Measurements from ENCODE around the gene TIMM8B. TPM values are rescaled to one million over a fixed set of nuclear protein-coding genes. Genes with fewer than 3 reads are reported as not detected.
A peak's percentile ranks its signal among the peaks of the same experiment; 100 is the strongest.

The TIMM8B gene
- total RNA-seq, 1 experiment from 2014 or later, result 99.6 TPM

DNA sequence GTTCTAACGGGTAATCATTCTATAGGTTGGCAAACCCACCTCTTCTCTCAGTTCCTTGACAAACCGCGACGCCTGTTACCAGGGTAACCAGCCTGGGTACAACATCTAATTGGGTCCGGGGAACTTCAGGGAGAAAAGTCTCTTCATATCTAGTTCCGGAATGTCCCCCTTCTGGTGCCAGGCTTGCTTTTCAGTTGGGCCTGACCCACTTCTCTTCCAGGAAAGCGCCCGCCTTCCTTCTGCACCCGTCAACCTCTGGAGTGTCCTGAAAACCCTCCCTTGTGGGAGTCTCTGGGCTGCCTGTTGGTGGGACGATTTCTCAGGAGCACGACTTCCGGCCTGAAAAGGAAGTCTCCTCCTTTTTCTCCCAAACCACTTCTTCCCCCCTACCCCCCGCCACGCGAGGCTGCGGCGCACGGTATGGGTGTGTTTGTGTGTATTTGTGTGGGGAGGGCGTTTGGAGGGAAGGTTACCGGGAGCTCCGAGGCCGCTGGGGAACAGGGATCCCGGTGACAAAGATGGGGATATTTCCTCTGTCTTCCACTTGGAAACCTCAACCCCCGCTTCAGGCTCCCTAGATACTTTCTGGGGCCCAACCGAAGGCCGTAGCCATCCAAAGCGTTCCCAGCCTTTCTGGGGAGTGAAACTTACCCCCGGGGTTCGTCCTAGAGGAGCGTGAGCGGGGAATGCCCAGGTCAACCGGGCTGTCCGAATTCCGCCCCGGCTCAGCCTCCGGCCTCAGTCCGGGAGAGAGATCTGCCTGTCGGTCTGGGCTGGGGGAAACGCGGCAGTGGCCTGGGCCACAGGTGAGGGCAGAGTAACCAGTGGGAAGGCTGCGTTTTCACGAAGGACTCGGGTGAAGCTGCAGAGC, 12.4 kb downstream of the TIMM8B start, which contains the start of the genes NKAPD1 and PIH1D2:
Gene NKAPD1, plus strand, starts transcription at position 359 of the 871 bp plus-strand sequence. CDS start 1,276 bp downstream, outside the sequence.
Gene PIH1D2, minus strand, starts transcription at position 77 of the 871 bp plus-strand sequence. CDS start 843 bp downstream, outside the sequence.
- DNase-seq (ENCODE audit: low spot score), result peak; percentile 96
- Histone ChIP-seq H3K4me1 (ENCODE audit: insufficient read depth, low read length, poor library complexity, severe bottlenecking) (peaks cover 11% of the 10 kb centered on the region), H3K9me3 (ENCODE audit: low read depth, low read length, poor library complexity, severe bottlenecking) (no peaks in the 10 kb centered on the region), H3K27ac (ENCODE audit: low read depth, low read length, poor library complexity, severe bottlenecking) (peak within 1 kb of the TSS; percentile 98), H3K27me3 (replicated peaks; ENCODE audit: insufficient read depth, low read depth, low read length, poor library complexity) (no peaks in the 10 kb centered on the region), H3K4me3 (ENCODE audit: low read depth, low read length, poor library complexity, severe bottlenecking) (peak within 1 kb of the TSS; percentile 93), H3K36me3 (ENCODE audit: insufficient read depth, low read length, poor library complexity, severe bottlenecking) (peaks cover 37% of the 10 kb centered on the region)
- CTCF ChIA-PET, result interaction anchor here (0.5 kb wide), 1 partner anchor 143 kb away, joined by 11 read pairs; no protein-coding TSS in a partner anchor
- POLR2A ChIA-PET (ENCODE audit: low non-redundant PET), result no interaction called here
- intact Hi-C loops (cut with micrococcal nuclease; ENCODE audit: unreplicated experiment), result loop anchor here (5.0 kb wide), 1 partner anchor 197 kb away; the partner anchor contains the start of genes CFAP68 and FDXACB1
- 0 out of 2 replicates have a peak, but pooled peaks have one; percentile 16 for TF ChIP-seq CTCF (conservative IDR thresholded peaks at IDR 0.05; ENCODE audit: low read depth, low read length)
- no peak for TF ChIP-seq EZH2 (IDR thresholded peaks at IDR 0.05; ENCODE audit: borderline replicate concordance, low read depth, low read length, poor library complexity, severe bottlenecking)
- BruUV-seq (replicated peaks), result no TSS peak

GRCh38 chr11:112062923-112063322, 23.6 kb downstream of the TIMM8B start:
- BruUV-seq (replicated peaks), result TSS peak; percentile 40
- CTCF ChIA-PET, result no interaction called here
- intact Hi-C loops (cut with micrococcal nuclease; ENCODE audit: unreplicated experiment), result no loop called here

GRCh38 chr11:112058103-112058502, 28.5 kb downstream of the TIMM8B start:
- TF ChIP-seq CTCF (conservative IDR thresholded peaks at IDR 0.05; ENCODE audit: low read depth, low read length), result no peak
- TF ChIP-seq EZH2 (IDR thresholded peaks at IDR 0.05; ENCODE audit: borderline replicate concordance, low read depth, low read length, poor library complexity, severe bottlenecking), result no peak
- intact Hi-C loops (cut with micrococcal nuclease; ENCODE audit: unreplicated experiment), result no loop called here
- no peaks in the 10 kb centered on the region for H3K27me3 ChIP-seq (replicated peaks; ENCODE audit: insufficient read depth, low read depth, low read length, poor library complexity)
- peaks cover 65% of the 10 kb centered on the region for H3K36me3 ChIP-seq (ENCODE audit: insufficient read depth, low read length, poor library complexity, severe bottlenecking)
- H3K27ac ChIP-seq (ENCODE audit: low read depth, low read length, poor library complexity, severe bottlenecking), result no peak overlapping the region
- POLR2A ChIA-PET (ENCODE audit: low non-redundant PET), result no interaction called here
- CTCF ChIA-PET, result no interaction called here
- BruUV-seq (replicated peaks), result no TSS peak
- H3K4me3 ChIP-seq (ENCODE audit: low read depth, low read length, poor library complexity, severe bottlenecking), result no peak overlapping the region
- H3K4me1 ChIP-seq (ENCODE audit: insufficient read depth, low read length, poor library complexity, severe bottlenecking), result no peaks in the 10 kb centered on the region
- no peaks in the 10 kb centered on the region for H3K9me3 ChIP-seq (ENCODE audit: low read depth, low read length, poor library complexity, severe bottlenecking)
- DNase-seq (ENCODE audit: low spot score), result no peak

More at GRCh38 chr11:112062923-112063322, 23.6 kb downstream of the TIMM8B start:
- no peaks in the 10 kb centered on the region for H3K4me1 ChIP-seq (ENCODE audit: insufficient read depth, low read length, poor library complexity, severe bottlenecking)
- H3K4me3 ChIP-seq (ENCODE audit: low read depth, low read length, poor library complexity, severe bottlenecking), result no peak overlapping the region
- peaks cover 40% of the 10 kb centered on the region for H3K36me3 ChIP-seq (ENCODE audit: insufficient read depth, low read length, poor library complexity, severe bottlenecking)
- no peaks in the 10 kb centered on the region for H3K9me3 ChIP-seq (ENCODE audit: low read depth, low read length, poor library complexity, severe bottlenecking)
- DNase-seq (ENCODE audit: low spot score), result no peak
- POLR2A ChIA-PET (ENCODE audit: low non-redundant PET), result no interaction called here
- H3K27me3 ChIP-seq (replicated peaks; ENCODE audit: insufficient read depth, low read depth, low read length, poor library complexity), result no peaks in the 10 kb centered on the region
- TF ChIP-seq EZH2 (IDR thresholded peaks at IDR 0.05; ENCODE audit: borderline replicate concordance, low read depth, low read length, poor library complexity, severe bottlenecking), result no peak
- TF ChIP-seq CTCF (conservative IDR thresholded peaks at IDR 0.05; ENCODE audit: low read depth, low read length), result no peak
- no peak overlapping the region for H3K27ac ChIP-seq (ENCODE audit: low read depth, low read length, poor library complexity, severe bottlenecking)
